Glutamatergic neuron (in vitro differentiated cells): ENCODE measurements around the gene SH2D1B. TPM values are rescaled to one million over a fixed set of nuclear protein-coding genes. Genes with fewer than 3 reads are reported as not detected.

Experiments
- DNase-seq: peaks from one replicate; pipeline ENCODE4 v3.0.0; 2022
- H3K27ac Mint-ChIP-seq: one replicate; pipeline ENCODE4 v1.8.0; 2020; ENCODE audit warnings: mild to moderate bottlenecking, mixed read lengths, inconsistent platforms; ENCODE audit not compliant: unreplicated experiment
- H3K27me3 Mint-ChIP-seq: one replicate; pipeline ENCODE4 v1.8.0; 2020; ENCODE audit warnings: mild to moderate bottlenecking, moderate library complexity, mixed read lengths, inconsistent platforms; ENCODE audit not compliant: unreplicated experiment
- H3K36me3 Mint-ChIP-seq: one replicate; pipeline ENCODE4 v1.8.0; 2020; ENCODE audit warnings: mild to moderate bottlenecking, mixed read lengths, inconsistent platforms; ENCODE audit not compliant: unreplicated experiment
- H3K4me1 Mint-ChIP-seq: one replicate; pipeline ENCODE4 v1.8.0; 2020; ENCODE audit warnings: mild to moderate bottlenecking, low read depth, mixed read lengths, inconsistent platforms; ENCODE audit not compliant: unreplicated experiment
- H3K4me3 Mint-ChIP-seq: one replicate; pipeline ENCODE4 v1.8.0; 2020; ENCODE audit warnings: mild to moderate bottlenecking, mixed read lengths, inconsistent platforms; ENCODE audit not compliant: unreplicated experiment
- H3K9me3 Mint-ChIP-seq: one replicate; pipeline ENCODE4 v1.8.0; 2020; ENCODE audit warnings: mild to moderate bottlenecking, moderate library complexity, mixed read lengths, inconsistent platforms; ENCODE audit not compliant: unreplicated experiment
- total RNA-seq: library from RNA; stranded (reverse); fragmentation: NEBNext Ultra II Directional; extraction: Animal tissue kit (Norgen Biotek cat#: 25700); gene quantifications from one replicate; pipeline ENCODE4 v1.2.1, GENCODE V29; 2021; ENCODE audit not compliant: unreplicated experiment
- TF ChIP-seq, protein P1 (sequence below): fragments of 200-600 bp; sonication (generic); IDR thresholded peaks from one replicate; pipeline ENCODE4 v1.5.0; 2021; ENCODE audit not compliant: partially characterized antibody, unreplicated experiment

The SH2D1B gene
- total RNA-seq, 1 donor from 2014 or later: not detected

DNA sequence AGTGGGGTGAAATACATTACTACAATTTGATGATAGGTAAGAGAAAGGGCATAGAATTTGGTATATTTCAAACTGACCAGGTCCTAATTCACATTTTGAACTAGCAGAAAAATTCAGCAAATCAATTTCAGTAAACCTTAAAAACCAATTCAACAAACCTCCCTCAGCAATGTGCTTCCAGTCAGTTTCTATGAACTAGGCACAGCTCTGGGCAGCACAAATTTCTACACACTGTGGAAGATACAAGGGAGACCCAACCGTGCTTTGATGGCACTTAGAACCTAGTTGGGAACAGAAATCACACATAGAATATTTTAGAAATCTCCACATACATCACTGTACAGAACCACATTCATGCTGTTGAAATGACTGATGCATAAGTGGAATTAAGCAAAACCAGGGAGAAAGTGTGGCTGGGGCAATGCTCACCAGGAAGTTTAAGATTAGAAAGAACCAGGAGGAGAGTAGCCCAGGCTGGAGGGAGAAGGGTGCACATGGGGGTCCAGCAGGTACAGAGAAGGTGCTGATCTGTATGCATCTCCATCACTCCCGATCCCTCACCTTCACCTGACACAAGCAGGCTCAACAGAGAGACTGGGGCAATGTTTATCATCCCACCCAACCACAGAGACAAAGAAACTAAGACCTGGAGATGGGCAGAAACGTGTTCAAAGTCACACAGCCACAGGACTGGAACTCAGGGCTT lies 15.6 kb downstream of the SH2D1B start:
- no peak overlapping the region for H3K4me3 Mint-ChIP-seq
- H3K27me3 Mint-ChIP-seq: no peaks in the 10 kb centered on the region
- H3K9me3 Mint-ChIP-seq: no peaks in the 10 kb centered on the region
- DNase-seq: no peak
- no peak overlapping the region for H3K27ac Mint-ChIP-seq
- no peaks in the 10 kb centered on the region for H3K36me3 Mint-ChIP-seq
- peaks cover 22% of the 10 kb centered on the region for H3K4me1 Mint-ChIP-seq
- TF ChIP-seq, protein P1, sequence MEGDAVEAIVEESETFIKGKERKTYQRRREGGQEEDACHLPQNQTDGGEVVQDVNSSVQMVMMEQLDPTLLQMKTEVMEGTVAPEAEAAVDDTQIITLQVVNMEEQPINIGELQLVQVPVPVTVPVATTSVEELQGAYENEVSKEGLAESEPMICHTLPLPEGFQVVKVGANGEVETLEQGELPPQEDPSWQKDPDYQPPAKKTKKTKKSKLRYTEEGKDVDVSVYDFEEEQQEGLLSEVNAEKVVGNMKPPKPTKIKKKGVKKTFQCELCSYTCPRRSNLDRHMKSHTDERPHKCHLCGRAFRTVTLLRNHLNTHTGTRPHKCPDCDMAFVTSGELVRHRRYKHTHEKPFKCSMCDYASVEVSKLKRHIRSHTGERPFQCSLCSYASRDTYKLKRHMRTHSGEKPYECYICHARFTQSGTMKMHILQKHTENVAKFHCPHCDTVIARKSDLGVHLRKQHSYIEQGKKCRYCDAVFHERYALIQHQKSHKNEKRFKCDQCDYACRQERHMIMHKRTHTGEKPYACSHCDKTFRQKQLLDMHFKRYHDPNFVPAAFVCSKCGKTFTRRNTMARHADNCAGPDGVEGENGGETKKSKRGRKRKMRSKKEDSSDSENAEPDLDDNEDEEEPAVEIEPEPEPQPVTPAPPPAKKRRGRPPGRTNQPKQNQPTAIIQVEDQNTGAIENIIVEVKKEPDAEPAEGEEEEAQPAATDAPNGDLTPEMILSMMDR: no peak

DNA sequence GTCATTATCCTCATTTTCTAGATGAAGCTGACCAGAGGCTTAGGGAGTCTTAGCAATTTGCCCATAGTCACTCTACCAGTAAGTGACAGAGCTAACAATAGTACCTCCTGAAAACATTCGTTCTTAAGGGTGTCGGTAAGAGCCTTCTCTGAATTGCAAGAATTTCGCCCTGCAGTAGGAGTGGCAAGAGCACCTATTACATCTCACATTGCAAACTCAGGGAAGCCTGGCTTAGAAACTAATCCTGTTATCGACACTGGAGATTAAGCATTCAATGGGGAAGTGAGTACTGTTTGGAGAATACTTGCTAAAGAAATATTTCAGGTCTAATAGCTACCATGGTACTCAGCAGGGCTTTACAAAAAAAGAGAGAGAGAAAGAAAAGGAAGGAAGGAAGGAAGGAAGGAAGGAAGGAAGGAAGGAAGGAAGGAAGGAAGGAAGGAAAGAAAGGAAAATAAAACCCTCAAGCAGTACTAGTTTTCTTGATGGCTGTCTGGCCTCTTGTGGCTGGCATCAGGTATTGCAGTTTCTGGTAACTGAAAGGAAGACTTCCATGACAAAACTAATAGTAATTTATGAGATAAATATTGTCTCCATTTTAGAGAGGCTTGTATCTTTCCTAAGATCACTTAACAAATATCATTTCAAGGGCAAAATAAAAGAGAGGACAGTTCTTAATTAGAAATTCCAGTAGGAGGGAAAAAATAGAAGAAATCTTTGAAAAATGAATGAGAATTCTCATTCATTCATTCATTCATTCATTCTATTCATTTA lies 20.0 kb downstream of the SH2D1B start:
- no peaks in the 10 kb centered on the region for H3K36me3 Mint-ChIP-seq
- H3K9me3 Mint-ChIP-seq: peaks cover 5% of the 10 kb centered on the region
- H3K4me1 Mint-ChIP-seq: peaks cover 21% of the 10 kb centered on the region
- H3K27ac Mint-ChIP-seq: no peak overlapping the region
- TF ChIP-seq, protein P1: peak; percentile 81
- H3K27me3 Mint-ChIP-seq: peaks cover 2% of the 10 kb centered on the region
- H3K4me3 Mint-ChIP-seq: no peak overlapping the region
- peak; percentile 44 for DNase-seq

DNA sequence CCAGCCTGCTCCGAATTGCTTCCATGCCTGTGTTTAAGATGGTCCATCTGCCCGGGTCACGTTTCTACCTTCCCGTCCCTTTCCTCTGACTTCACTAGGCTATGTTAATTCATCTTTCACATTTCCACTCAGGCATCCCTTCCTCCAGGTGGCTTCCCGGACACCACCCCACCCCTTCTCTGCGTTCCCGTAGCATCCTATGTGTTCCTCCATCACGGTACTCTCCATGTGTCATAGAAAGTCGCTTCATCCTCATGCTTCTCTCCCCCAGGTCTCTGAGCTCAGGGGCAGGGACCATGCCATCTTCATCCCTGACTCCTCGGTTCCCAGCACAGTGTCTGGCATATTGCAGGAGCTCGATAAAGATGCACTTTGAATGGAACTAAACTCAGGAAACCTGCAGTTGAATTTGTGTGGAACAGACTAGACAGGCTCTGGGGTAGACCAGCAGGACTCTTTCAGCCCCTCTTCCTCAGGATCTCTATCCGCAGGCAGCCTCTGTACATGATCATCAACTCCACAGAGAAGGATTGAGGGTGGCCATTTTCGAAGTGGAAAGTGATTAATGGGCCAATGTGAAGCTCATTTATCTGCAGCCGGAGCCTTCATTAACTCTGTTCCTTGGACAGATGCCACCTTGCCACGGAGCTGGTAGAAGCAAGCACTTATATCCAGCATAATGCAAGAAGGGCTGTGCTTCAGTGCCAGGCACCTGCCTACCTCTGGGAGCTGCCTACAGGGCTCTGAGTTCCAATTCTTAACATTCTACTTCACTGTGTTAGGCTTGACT lies 21.3 kb downstream of the SH2D1B start:
- TF ChIP-seq, protein P1: no peak
- peaks cover 5% of the 10 kb centered on the region for H3K9me3 Mint-ChIP-seq
- peaks cover 2% of the 10 kb centered on the region for H3K27me3 Mint-ChIP-seq
- H3K4me3 Mint-ChIP-seq: no peak overlapping the region
- H3K4me1 Mint-ChIP-seq: peaks cover 20% of the 10 kb centered on the region
- H3K36me3 Mint-ChIP-seq: no peaks in the 10 kb centered on the region
- no peak overlapping the region for H3K27ac Mint-ChIP-seq
- no peak for DNase-seq

DNA sequence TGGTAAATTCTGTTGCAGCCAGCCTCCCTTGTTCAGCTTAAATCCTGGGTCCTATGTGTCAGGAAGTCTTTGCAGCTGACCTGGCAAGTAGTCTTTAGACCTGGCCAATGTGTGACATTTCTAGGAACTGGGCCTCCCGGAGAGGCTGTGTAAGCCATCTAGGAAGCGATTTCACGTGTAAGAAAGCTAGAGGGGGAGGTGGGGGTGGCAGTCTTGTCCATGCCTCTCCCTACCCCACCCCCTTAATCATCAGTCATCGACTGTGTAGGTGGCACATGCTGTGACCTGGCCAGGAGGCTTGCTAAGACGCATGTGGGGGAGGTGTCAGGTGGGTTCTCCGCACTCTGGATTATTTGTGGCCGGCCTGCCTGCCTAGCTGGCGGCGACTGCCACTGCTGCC lies 22.0 kb downstream of the SH2D1B start:
- peaks cover 3% of the 10 kb centered on the region for H3K36me3 Mint-ChIP-seq
- no peak overlapping the region for H3K4me3 Mint-ChIP-seq
- peaks cover 20% of the 10 kb centered on the region for H3K4me1 Mint-ChIP-seq
- no peak for DNase-seq
- H3K9me3 Mint-ChIP-seq: peaks cover 9% of the 10 kb centered on the region
- peaks cover 2% of the 10 kb centered on the region for H3K27me3 Mint-ChIP-seq
- H3K27ac Mint-ChIP-seq: no peak overlapping the region
- TF ChIP-seq, protein P1: no peak
